Activated T-cell treated with anti-CD3 and anti-CD28 coated beads for 4 hours (primary cell): Measurements from ENCODE around the gene SEC16B.

Experiments used
- DNase-seq: peaks from one replicate; pipeline ENCODE4 v3.0.0-alpha.2; 2020

SEC16B gene

GRCh38 chr1:177976596-177976995, 6.7 kb upstream of the SEC16B start:
- DNase-seq, result no peak

- no peak for DNase-seq
These were observed 6.0 kb upstream of the SEC16B start for GRCh38 chr1:177975588-177976495.

GRCh38 chr1:177973585-177973984, 3.7 kb upstream of the SEC16B start:
- no peak for DNase-seq

GRCh38 chr1:177969109-177969508, 749 bp downstream of the SEC16B start:
- DNase-seq, result no peak

GRCh38 chr1:177966199-177966598, 3.7 kb downstream of the SEC16B start:
- DNase-seq, result no peak

GRCh38 chr1:177965293-177965692, 4.6 kb downstream of the SEC16B start:
- no peak for DNase-seq

GRCh38 chr1:177964336-177964735, 5.5 kb downstream of the SEC16B start:
- DNase-seq, result no peak

- no peak for DNase-seq
These were observed 8.8 kb downstream of the SEC16B start for GRCh38 chr1:177960939-177961622.

GRCh38 chr1:177959811-177960515, 9.9 kb downstream of the SEC16B start:
- no peak for DNase-seq

- no peak for DNase-seq
These were observed 11.8 kb downstream of the SEC16B start for GRCh38 chr1:177958092-177958491.

GRCh38 chr1:177954076-177954475, 15.8 kb downstream of the SEC16B start:
- no peak for DNase-seq

GRCh38 chr1:177953549-177953948, 16.3 kb downstream of the SEC16B start:
- no peak for DNase-seq

GRCh38 chr1:177952691-177953090, 17.2 kb downstream of the SEC16B start:
- no peak for DNase-seq

GRCh38 chr1:177952249-177952648, 17.6 kb downstream of the SEC16B start:
- no peak for DNase-seq

- no peak for DNase-seq
These were observed 19.4 kb downstream of the SEC16B start for GRCh38 chr1:177950506-177950905.

- DNase-seq, result no peak
These were observed 21.4 kb downstream of the SEC16B start for GRCh38 chr1:177948336-177948972.

- no peak for DNase-seq
These were observed 22.2 kb downstream of the SEC16B start for GRCh38 chr1:177947623-177948022.

- DNase-seq, result no peak
These were observed 23.8 kb downstream of the SEC16B start for GRCh38 chr1:177945943-177946650.

GRCh38 chr1:177944016-177944949, 25.6 kb downstream of the SEC16B start:
- no peak for DNase-seq

GRCh38 chr1:177941976-177942375, 27.9 kb downstream of the SEC16B start:
- DNase-seq, result no peak

- no peak for DNase-seq
These were observed 29.2 kb downstream of the SEC16B start for GRCh38 chr1:177940682-177941081.
